Left renal cortex interstitium (tissue), 4 donors: ENCODE results near the gene PPP1R1C. TPM values are rescaled to one million over a fixed set of nuclear protein-coding genes. Genes with fewer than 3 reads are reported as not detected.

Experiments
- DNase-seq, 4 donors: peaks; one replicate each; pipeline ENCODE4 v3.0.0-alpha.2; 2013; ENCODE audit warnings: low read depth in 4 of 4, low spot score in 2 of 4, missing footprints in 1 of 4
- polyA plus RNA-seq, 4 donors: library from polyadenylated mRNA; unstranded; fragments of 120-200 nt; gene quantifications; one replicate each; pipeline ENCODE4 v1.2.1, GENCODE V29; 2013; ENCODE audit not compliant: insufficient read length in 4 of 4

The PPP1R1C gene
- polyA plus RNA-seq, 4 donors: 1.3 to 3.5 (median 1.6) TPM

DNA sequence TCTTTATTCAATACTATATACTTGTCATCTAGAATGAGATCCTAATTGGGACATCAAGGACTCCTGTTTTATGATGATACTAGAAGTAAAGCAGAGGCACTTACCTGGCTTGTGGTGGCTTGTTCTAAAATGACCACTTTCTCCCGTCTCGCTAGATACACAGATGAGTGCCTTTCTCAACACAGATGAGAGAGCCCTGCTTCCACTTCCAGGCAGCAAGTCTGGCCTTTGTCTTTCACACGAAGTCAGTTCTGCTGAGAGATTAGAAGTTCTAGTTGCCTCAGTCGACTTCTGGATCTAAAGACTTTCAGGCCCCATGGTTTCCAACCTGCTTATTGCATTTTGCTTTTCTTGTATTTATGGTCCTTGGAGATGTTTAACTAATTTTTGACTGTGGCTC lies 70.3 kb downstream of the PPP1R1C start:
- DNase-seq: no peak

- DNase-seq: no peak
Observed at GRCh38 chr2:182057002-182057401, 71.3 kb downstream of the PPP1R1C start.

DNA sequence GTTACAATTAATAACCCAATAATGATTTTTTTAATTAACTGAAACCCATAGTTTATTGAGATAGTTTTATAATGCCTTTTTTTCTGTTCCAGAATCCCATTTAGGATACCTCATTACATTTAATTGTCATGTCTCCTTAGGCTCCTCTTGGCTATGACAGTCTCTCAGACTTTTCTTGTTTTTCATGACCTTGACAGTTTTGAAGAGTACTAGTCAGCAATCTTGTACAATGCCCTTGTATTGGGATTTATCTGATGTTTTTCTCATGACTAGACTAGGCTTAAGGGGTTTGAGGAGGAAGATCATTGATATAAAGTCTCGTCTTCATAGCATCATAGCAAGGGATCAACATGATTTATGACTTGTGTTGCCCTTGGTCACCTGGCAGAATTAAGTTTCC lies 72.4 kb downstream of the PPP1R1C start:
- no peak for DNase-seq

GRCh38 chr2:182061739-182062138 lies 76.1 kb downstream of the PPP1R1C start:
- DNase-seq: no peak

DNA sequence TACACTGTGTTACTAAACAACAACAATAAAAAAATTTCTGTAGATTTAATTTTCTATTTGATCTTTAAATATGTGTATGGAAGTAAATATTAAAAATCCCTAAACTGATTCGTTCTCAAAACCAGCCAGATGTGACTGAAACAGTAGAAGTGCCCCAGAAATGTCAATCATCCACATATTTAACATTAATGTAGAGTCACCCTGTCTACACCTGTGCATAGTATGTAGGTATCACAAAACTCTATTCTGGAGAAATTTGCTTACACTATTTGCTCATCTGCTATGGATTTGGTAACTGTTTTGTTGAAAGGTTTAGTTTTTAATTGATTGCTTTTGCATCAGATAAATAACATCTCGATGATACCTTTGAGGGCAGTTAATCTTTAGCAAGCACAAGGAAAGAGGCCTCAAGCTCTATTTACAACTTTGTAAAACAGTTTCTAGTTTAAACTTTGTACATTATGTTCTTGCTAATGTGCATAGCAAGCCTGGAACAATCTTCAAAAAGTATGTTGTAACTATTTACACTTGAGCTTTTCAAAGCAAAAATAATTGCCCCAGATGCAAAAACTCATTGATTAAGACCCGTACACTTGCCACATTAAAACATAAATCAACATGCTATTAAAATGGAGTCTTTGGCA lies 76.8 kb downstream of the PPP1R1C start:
- DNase-seq: no peak

DNA sequence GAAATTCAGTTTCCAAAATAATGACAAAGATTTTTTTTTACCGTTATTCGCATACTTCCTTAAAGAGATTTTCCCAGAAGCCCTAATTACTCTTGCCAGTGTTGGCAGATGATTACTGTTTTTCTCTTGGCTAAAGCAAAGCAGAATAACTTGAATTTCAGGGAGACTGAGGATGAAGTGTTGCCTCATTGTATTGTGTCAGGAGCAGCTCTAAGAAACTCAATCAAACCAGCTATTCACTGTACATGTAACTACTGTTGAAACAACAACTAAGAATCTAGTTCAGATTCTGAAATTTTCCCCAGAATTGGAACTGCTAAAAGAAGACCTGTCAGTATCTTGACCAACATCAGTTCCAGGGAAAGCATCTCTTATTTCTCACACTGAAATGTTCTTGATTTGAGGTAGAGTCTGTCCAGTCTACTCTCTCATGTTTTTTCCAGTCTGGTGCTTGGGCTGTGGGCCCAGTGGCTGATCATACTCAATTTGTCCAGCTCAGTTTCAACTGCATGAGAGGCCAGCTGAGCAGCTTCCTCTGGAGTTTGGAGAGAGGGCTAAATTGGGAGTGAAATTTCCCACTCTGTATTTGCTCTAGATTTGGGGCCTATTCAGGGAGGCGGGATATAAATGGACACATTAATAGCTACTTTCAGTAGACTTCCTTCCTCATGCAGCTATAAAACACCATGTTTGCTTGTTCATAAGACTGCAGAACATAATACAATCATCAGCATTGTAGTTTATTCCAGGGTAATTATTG lies 78.5 kb downstream of the PPP1R1C start:
- DNase-seq: peak in 1 of 4 donors; percentile 9

DNA sequence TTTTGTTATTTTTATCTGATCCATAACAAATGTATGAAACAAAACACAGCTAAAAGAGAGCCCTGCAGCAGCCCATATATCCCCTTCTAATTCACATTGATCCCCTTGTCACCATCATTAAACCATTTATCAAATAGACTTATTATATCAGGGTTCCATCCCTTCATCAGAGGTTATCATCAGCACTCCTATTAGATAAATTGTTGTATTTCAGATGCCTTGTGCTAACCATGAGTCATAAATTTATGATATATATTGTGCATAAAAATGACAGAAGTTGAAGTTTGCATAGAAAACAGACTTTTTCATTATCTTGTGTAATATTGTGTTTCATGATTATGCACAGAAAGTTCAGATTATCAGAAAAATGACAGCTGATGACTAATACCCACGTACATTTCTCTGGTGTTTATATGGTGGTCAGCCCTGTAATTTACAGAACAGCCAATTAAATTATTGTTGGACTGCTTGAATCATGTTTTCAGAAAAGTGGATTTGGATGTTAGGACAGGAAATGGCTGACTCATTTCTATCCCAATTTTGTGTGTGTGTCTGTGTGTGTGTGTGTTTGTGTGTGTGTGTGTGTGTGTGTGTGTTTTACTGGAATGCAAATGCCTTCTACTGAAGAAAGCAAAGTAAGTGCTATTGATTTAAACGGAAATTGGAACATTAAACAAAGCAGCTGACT lies 80.9 kb downstream of the PPP1R1C start:
- no peak for DNase-seq

DNA sequence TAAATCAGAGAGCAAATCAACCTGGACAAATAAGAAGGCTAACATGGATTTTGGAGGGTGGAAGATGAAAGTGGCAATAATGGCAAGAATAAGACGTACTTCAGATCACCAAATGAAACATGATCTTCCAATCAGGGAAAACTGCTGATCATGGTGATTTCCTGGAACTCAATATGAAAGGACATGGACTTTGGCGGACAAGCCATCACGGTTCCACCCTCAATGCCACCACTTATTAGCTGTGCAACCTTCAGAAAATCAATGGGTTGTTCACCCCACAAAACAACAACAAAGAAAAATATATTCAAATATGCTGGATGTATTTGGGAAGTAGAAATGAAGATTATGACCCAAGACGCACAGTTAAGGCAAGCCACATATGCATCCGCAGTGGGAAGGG lies 81.7 kb downstream of the PPP1R1C start:
- DNase-seq: no peak

DNA sequence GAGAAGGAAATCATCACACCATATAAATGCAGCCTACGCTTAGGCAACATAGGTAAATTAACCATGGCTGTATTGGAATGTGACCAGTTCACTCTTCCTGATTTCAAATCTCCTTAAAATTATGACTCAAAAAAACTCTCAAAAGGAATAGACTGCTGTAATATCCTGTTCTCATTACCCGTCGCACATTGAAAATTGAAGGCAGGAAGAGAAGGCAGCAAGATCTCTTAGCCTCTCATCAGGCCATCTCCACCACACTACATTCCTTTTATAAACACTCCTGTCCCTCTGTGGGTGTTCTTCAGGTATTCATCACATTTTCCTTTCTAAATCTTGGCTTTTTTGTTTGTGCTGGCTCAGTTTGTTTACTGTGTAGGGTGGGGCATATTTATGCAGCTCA lies 83.2 kb downstream of the PPP1R1C start:
- DNase-seq: no peak

DNA sequence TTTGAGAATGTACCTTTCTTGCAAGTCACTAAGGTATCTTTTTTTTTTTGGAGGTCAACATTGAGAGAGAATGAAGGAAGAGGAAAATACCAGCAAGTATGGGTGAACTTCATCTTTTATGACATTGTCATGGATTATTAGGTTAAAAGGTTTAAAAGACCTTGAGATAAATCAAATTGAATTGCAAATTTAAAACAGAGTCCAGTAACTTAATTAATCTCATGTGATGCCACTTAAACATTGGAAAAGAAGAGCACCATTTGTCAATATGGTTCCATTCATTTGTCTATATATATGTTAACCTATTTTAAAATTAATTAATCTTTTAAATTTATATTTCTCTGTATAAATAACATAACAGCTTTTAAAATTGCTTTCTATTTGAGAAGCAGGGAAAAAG lies 83.8 kb downstream of the PPP1R1C start:
- no peak for DNase-seq

GRCh38 chr2:182069908-182070307 lies 84.3 kb downstream of the PPP1R1C start:
- DNase-seq: no peak

GRCh38 chr2:182070736-182071135 lies 85.1 kb downstream of the PPP1R1C start:
- no peak for DNase-seq

DNA sequence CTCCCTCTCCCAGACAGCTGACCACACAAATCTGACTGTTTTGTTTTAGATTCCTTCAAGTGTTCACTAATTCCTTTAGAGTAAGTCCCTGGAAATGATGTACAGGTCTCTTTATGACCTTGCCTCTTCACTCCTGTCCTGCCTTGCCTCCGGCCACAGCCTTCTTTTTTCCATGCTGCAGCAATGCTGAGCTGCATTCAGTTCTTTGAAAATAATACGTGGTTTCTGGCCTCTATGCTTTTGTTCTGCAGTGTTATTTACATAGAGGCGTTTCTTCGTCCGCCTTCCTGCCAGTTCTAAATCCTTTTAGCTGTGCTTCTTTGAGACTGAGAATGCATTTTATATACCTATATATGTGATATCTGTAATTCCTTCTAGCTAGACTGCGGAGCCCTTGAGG lies 87.2 kb downstream of the PPP1R1C start:
- DNase-seq: no peak

DNA sequence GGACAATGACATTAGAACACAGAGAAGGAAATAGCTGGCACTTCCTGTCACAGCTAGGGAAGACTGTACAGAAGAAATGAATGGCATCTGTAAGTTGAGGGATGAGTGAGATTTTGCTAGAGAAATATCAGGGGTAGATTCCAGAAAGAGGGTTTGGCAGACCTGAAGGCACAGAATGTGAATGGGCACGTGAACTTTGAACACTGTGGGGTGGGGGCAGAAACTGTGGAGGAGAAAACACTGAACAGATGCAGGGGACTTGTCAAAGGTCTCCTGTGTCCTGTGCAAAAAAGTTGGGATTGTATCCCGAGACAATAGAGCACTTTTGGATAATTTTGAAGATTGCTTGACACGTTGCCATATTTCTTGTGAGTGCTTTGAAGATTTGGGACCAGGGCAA lies 88.0 kb downstream of the PPP1R1C start:
- DNase-seq: no peak

DNA sequence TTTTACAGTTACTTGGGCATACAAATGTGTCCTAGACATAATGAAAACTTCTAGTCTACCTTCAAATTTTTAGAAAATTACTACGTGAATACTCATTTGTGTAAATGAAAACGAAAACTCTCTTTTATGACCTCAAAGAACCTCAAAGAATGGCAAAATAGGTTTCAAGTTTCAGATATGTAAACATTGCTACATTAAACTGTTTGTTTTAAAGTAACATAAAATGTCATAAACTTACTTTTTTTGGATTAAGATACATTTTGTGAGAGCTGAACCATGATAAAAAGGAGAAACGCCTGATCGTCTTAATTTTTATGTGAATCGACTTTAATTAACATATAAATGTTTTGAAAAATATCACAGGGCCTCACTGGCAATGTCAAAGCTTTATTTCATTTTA lies 91.4 kb downstream of the PPP1R1C start:
- DNase-seq: no peak

DNA sequence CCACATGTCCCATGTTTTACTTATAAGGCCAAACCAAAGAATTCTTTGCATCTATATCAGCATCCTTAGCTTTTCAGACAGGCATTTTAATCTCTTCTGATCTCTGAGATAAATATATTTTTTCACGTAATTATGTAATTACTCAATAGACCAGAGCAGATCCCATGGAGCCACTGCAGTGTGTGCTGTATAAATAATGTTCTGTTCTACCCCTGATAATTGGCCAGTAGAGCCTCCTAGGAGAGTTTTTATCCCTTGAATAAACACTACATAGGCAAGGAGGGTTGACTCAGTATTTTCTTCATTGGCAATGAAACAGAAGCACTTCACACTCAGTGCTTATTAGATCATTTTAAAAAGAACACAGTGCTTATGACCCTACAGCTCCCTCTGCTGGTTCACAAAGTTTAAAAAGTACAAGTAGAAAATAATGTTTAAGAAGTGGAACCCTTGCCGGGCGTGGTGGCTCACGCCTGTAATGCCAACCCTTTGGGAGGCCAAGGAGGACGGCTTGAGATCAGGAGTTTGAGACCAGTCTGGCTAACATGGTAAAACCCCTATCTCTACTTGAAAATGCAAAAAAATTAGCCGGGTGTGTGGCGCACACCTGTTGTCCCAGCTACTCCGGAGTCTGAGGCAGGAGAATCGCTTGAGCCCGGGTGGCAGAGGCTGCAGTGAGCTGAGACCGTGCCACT lies 91.9 kb downstream of the PPP1R1C start:
- peak in 3 of 4 donors; percentile 49 to 78 (median 60) for DNase-seq

DNA sequence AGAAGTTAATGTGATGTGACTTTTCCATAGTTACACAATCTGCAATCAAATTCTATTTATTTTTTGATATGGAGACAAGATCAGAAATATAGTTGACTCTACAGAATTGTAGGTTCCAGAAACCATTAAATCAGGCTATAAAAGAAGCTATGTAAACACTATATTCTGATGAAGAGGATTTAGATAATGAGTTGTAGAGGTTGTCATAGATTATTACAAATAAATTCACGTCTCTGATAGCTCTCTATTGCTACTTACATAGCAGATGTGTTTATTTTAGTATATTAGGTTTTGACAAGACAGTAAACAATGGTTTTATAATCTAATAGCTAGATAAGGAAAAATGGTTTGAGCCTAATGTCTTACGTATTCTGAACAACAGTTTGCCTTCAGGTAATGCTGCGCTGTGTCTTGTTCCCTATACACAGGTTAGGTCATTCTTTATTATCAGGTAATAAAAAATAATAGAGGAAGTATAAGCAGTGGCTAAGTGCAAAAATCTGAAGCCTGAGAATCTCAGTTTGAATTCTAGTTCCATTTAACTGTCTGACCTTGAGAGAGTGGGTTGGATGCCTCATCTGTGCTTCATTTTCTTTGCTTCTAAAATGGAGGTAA lies 93.4 kb downstream of the PPP1R1C start:
- no peak for DNase-seq

DNA sequence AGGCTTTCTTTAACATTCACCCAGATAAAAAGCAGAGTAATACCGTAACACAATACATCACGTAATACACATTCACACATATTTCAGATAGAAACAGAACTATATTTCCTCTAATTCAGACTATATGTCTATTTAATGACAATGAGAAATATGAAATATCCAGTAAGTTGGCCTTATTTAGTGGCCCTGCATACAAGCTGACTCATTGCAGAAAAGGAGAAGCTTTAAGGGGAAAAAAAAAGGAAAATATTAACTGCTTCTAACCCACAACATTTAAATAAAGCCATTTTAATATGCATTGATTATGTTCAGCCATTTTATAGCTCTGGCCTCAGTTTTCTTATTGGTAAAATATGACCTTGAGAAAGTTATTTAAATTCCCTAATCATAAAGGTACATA lies 94.8 kb downstream of the PPP1R1C start:
- no peak for DNase-seq

- no peak for DNase-seq
Observed at GRCh38 chr2:182081602-182082260, 96.1 kb downstream of the PPP1R1C start.

DNA sequence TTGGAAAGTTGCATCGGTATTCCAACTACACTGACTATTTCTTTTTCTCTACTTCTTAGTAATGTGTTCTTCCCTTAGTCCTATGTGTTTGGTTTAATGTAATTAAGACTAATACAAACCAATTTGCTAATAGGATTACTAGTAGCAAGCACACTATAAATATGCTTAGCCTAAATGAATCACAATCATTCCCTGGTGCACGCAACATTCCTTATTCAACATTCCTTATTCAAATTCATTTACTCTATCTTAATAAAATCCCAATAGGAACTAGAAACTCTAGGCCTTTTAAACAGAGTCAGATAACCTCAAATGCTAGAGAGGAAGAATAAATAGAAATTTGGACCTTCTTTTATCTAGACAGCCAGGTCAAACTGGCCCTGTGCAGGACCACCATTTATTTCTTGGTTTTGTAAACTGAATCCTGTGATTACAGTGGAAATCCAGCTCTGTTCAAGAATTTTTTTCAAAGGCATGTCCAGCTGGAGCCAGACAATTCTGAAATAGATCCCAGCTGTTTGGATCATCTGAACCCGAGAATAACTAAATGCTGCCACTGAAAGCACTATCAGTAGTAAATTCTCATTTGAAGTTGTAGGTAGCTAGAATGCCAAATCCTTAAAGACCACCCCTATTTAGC lies 103.1 kb downstream of the PPP1R1C start:
- DNase-seq: peak in 2 of 4 donors; percentile 20 to 29
